Astrocyte (in vitro differentiated cells and primary cell): ENCODE measurements around the gene MEGF11.

Experiments
- EZH2 ChIP-seq: IDR thresholded peaks from 2 replicates; pipeline ENCODE4 v1.6.1; 2012; ENCODE audit warnings: mild to moderate bottlenecking, low read length, inconsistent platforms; ENCODE audit not compliant: insufficient read depth
- TF ChIP-seq, protein P1 (sequence below): IDR thresholded peaks from 2 replicates; pipeline ENCODE4 v1.5.1; 2011; ENCODE audit warnings: low read depth, mild to moderate bottlenecking, inconsistent platforms, low read length, moderate library complexity; ENCODE audit not compliant: insufficient read depth

DNA sequence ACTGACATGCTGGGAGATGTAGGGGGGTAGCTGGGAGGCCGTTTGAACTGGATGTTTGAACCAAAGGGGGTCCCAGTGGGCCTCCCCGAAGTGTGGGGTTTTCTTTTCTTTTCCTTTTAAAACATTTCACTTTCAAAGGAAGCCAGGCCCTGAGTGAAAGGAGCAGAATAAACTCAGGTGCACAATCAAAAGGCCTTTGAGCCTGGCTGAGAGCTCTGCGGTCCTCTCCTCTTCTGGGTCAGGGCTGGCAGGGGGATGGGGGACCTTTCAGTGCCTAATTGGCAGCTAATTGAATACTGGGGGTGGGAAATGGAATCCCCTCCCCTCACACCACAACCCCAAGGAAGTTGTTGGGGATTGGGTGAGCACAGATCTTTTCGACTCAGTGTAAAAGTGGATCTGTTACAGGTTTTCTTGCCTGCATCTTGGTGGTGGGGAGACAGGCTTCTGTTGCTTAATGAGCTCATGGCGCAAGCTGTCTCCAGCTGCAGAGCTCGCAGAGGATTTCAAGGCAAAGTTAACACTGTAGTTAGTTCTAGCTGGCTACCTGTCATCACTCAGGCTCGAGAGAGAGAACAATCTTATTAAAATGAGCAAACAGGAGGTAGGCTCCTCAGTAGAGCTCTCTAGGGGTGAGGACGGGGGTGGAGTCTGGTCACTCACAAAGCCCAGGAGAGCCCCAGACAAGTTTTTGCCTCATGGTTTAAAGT, 251.7 kb downstream of the MEGF11 start:
- TF ChIP-seq, protein P1, sequence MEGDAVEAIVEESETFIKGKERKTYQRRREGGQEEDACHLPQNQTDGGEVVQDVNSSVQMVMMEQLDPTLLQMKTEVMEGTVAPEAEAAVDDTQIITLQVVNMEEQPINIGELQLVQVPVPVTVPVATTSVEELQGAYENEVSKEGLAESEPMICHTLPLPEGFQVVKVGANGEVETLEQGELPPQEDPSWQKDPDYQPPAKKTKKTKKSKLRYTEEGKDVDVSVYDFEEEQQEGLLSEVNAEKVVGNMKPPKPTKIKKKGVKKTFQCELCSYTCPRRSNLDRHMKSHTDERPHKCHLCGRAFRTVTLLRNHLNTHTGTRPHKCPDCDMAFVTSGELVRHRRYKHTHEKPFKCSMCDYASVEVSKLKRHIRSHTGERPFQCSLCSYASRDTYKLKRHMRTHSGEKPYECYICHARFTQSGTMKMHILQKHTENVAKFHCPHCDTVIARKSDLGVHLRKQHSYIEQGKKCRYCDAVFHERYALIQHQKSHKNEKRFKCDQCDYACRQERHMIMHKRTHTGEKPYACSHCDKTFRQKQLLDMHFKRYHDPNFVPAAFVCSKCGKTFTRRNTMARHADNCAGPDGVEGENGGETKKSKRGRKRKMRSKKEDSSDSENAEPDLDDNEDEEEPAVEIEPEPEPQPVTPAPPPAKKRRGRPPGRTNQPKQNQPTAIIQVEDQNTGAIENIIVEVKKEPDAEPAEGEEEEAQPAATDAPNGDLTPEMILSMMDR: no peak
- TF ChIP-seq EZH2: no peak
